Measurements from ENCODE around the gene LIPJ. TPM values are rescaled to one million over a fixed set of nuclear protein-coding genes. Genes with fewer than 3 reads are reported as not detected.

Gene LIPJ
- total RNA-seq, 1 donor from 2014 or later = 0.18 TPM

GRCh38 chr10:88592906-88593305 is 6.3 kb downstream of the LIPJ start:
- intact Hi-C loops (cut with micrococcal nuclease) = no loop called here

- intact Hi-C loops (cut with micrococcal nuclease) = no loop called here
Observed at GRCh38 chr10:88594482-88594881, 7.9 kb downstream of the LIPJ start.

DNA sequence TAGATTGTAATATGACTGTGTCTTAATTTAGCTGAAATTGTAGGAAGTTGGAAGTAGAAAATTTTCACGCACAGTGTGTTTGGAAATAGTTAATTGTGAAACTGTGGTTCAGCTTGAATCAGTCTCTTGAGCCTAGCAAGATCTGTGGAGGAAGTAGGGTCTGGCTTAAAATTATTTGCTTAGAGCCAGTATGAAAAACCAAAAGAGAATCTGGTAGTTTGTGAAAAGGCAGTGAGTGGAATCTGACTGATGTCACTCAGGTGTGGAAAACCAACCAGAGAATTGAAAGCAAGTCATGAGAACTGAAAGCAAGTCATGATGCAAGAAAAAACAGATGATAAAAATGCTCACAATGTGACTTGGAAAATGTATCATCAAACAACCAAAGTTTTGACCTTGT is 11.5 kb downstream of the LIPJ start:
- intact Hi-C loops (cut with micrococcal nuclease) = no loop called here

DNA sequence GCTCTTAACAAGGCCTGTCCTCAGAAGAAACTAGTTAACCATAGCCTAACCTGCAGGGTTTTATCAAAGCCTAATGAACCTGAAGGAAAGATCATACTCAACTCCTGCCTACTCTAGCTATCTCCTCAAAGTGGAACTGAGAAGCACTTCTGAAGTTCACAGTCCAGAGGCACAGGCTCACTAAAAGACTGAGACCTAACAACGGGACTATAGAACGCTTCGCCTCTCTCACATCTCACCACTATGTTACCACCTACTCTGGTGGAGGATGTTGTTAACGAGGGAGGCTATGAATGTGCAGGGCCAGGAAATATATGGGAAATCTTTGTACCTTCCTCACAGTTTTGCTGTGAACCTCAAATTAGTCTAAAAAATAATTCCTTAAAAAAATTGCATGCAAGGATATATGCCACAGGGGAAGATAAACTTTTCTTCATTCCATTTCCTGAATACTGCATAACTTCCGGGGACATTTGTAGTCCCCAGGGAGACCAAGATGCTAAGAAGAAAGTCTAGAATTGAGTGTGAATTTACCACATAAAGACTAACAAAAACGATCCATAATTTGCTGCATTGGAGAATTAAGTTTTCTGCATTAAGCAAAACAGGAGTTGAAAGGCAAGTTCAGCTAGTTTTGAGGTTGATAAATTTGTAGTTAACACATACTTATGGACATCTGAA is 21.6 kb downstream of the LIPJ start:
- intact Hi-C loops (cut with micrococcal nuclease) = no loop called here

GRCh38 chr10:88608780-88609179 is 22.2 kb downstream of the LIPJ start:
- intact Hi-C loops (cut with micrococcal nuclease) = no loop called here

DNA sequence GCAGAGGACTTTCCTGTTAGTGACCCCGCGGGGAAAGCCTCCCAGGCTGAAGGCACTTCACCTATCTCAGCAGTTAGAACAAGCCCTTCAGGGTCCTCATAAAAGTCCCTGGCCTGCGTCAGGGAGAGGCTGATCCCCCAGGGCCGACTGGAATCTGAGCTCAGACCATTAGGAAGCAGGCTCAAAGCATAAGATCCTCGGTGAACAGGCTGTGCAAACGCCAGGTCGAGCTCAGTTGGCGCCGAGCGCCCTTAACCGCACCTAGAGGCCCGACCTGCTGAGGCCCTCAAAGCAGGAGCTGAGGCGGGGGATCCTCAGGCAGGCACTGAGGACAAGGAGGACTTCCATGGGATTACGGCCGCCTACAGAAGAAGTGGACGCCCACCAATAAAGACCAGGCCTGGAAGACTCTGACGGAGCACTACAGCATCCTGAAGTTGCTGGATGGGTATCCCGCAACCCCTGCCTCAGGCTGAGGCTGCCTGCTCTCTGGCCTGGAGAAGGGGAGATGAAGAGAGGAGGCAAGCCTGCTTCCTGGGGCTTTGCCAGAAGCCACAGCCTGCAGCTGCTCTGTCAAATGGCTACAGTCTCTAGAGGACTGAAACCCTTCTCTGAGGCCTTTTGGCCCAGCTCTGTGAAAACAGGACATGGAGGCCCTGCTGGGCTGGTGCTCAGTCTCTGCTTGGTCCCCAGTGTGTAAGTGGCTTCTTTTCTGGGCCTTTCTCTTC is 29.9 kb downstream of the LIPJ start:
- intact Hi-C loops (cut with micrococcal nuclease) = no loop called here

DNA sequence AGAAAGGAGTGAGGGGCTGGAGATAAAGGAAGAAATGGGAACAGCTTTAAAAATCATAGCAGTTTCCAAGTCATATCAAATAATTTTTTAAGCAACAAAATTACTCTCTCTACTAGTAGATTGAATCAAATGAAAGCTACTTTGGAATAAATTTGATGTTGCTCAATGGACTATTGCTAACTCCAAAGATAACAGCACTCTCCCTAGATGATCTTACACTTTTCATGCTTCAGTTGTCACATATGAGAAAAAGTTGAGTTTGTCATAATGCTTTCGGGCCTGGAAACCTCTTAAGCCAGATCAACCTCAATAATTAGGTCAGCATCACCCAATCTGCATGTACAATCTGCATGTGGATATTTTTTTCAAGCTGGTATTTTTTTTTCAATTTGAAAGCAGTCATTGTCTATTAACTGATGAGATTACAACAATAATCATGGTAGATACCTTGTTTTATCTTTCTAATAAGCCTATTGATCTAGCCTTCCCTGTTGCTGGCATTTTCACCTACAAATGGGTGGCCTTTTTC is 31.3 kb downstream of the LIPJ start:
- intact Hi-C loops (cut with micrococcal nuclease) = no loop called here

GRCh38 chr10:88618496-88618895 is 31.9 kb downstream of the LIPJ start:
- intact Hi-C loops (cut with micrococcal nuclease) = no loop called here

- intact Hi-C loops (cut with micrococcal nuclease) = no loop called here
Observed at GRCh38 chr10:88620441-88620840, 33.9 kb downstream of the LIPJ start.

DNA sequence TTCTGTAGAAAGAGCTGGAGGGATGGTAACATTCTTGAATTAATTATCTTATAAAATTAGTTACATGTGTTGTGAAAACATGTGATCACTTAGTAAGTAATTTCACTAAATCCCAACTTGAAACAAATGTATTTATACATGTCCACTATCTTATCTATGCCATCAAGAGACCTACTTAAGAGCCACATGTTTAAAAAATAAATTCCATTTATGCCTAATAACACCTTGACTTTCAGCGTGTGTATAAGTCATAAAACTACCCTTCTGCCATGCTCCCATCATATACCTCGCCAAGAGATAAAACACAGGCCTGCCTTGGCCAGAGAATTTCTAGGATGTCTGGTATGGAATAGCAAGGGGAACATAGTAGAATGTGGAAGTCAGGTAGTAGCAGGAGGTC is 37.3 kb downstream of the LIPJ start:
- intact Hi-C loops (cut with micrococcal nuclease) = no loop called here

DNA sequence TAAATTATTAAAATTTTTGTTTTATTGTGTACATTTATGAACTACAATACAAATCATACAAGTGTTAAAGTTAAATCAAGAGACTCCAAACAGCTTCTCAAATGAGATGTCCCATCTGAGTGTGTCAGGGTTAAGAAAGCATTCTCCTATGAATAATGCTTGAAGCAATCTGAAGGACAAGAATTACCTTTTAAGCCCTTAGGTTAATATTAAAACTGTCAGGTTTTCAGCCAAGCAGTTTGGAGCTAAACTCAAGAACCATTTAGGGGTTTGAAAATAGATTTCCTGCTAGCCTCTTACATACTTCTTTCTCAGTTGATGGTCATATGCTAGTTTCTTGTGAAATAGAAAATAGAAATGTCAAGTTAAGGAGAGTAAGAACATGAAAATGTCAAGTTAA is 38.3 kb downstream of the LIPJ start:
- intact Hi-C loops (cut with micrococcal nuclease) = no loop called here

DNA sequence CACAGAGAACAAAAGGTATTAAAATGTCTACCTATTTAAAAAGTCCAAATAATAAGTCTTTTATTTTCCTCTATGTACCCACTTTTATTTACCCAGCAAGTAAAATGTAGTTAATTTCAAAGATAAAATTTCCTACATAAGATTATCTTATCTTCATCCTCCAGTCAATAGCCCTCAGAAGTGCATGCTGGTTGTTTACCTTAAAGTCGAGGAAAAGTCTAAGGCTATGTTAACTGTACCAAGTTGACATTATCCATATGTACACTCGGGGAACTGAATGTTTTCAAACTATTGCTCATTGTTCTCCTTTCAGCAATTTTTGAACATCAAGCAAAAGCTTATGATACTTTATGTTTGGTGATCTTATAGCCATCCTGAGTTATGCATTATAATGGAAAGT is 53.6 kb downstream of the LIPJ start:
- intact Hi-C loops (cut with micrococcal nuclease) = no loop called here

GRCh38 chr10:88642209-88642608 is 55.6 kb downstream of the LIPJ start:
- intact Hi-C loops (cut with micrococcal nuclease) = no loop called here

GRCh38 chr10:88642963-88643362 is 56.4 kb downstream of the LIPJ start:
- intact Hi-C loops (cut with micrococcal nuclease) = no loop called here

DNA sequence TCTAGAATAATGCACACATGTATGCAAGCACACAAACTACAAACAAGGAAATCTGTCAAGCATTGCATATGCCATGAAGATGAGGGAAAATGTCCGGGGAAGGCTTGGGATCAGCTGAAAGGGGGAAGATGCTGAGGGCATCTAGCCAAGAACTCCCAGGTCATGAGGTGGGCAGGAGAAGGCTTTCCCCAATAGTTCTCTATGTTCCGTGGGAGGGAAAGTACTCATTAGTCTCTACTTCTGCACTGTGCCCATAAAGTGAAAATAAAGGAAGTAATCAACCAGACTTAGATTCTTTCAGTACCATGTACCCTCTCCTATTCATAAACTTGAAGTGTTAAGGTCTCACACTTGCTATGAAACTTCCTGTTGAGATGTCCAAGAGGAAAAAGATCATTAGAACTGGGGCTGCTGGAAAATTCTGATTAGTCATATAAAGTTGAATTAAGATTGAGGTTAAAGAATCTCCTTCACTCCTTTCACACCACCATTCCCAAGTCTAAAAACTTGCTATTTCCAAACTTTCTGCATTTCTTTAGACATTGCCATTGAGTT is 60.6 kb downstream of the LIPJ start:
- intact Hi-C loops (cut with micrococcal nuclease) = no loop called here

DNA sequence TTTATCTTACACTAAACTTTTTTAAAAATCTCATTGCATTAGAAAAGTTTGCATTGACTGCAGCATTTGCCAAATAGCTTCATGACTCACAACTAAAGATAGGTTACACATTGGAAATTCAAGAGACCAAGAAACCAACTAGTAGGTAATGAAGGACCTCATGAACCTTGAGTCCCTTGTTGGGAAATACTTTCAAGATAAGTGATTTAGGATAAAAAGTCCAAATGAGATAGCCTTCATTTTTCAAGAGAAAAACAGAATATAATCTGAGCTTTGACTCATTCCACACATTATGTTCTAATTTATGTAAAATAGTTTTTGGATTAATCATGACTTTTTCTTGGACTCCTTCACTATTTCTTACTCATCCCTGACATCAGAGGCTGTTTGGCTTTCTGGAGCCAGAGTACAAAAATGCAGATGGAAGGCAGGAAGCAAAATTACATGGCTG is 64.6 kb downstream of the LIPJ start:
- intact Hi-C loops (cut with micrococcal nuclease) = no loop called here

GRCh38 chr10:88652616-88653015 is 66.1 kb downstream of the LIPJ start:
- intact Hi-C loops (cut with micrococcal nuclease) = no loop called here

Other genes with a start within 250 kb of the LIPJ start
- gene RNLS, start 3.4 kb upstream of the LIPJ start, total RNA-seq = 1.2 and 3.1 TPM in 2 replicates
- gene LIPF, start 77.7 kb downstream of the LIPJ start, total RNA-seq = not detected in 2 replicates
- not detected in 2 replicates for gene LIPK, start 119.5 kb downstream of the LIPJ start, total RNA-seq
- not detected in 2 replicates for gene LIPN, start 173.3 kb downstream of the LIPJ start, total RNA-seq
- gene LIPM, start 216.0 kb downstream of the LIPJ start, total RNA-seq = not detected in 2 replicates